SJSA1 (cell line): Measurements from ENCODE around the gene L3HYPDH. TPM values are rescaled to one million over a fixed set of nuclear protein-coding genes. Genes with fewer than 3 reads are reported as not detected.

ENCODE experiments used
- DNase-seq, 2 experiments: peaks; one replicate each; pipeline ENCODE4 v3.0.0-alpha.2; 2015 to 2020; ENCODE audit warnings: low spot score in 2 of 2, low read depth in 1 of 2
- H3K27ac ChIP-seq: fragments of 250-450 bp; sonication (Bioruptor Pico); 2 replicates; pipeline ENCODE4 v1.5.1; 2020; ENCODE audit warnings: mild to moderate bottlenecking, moderate library complexity
- H3K27me3 ChIP-seq: fragments of 250-450 bp; sonication (Bioruptor Pico); replicated peaks from 2 replicates; pipeline ENCODE4 v1.5.1; 2020; ENCODE audit warnings: mild to moderate bottlenecking, moderate library complexity
- H3K36me3 ChIP-seq: fragments of 250-450 bp; sonication (Bioruptor Pico); 2 replicates; pipeline ENCODE4 v1.5.1; 2020; ENCODE audit warnings: mild to moderate bottlenecking
- H3K4me1 ChIP-seq: fragments of 250-450 bp; sonication (Bioruptor Pico); replicated peaks from 2 replicates; pipeline ENCODE4 v1.6.1; 2021; ENCODE audit warnings: mild to moderate bottlenecking
- H3K4me3 ChIP-seq: fragments of 250-450 bp; sonication (Bioruptor Pico); 2 replicates; pipeline ENCODE4 v1.5.1; 2020; ENCODE audit warnings: mild to moderate bottlenecking
- H3K9me3 ChIP-seq: fragments of 250-450 bp; sonication (Bioruptor Pico); replicated peaks from 2 replicates; pipeline ENCODE4 v1.5.1; 2020; ENCODE audit warnings: mild to moderate bottlenecking
- total RNA-seq: library from RNA; depleted of rRNA; stranded (reverse); fragments of >200 nt; shearing (Covaris generic); gene quantifications from 2 replicates; pipeline ENCODE4 v1.2.3, GENCODE V29; 2014; rRNA removed

Gene L3HYPDH
- total RNA-seq, result 58.6 and 65.9 TPM in 2 replicates

DNA sequence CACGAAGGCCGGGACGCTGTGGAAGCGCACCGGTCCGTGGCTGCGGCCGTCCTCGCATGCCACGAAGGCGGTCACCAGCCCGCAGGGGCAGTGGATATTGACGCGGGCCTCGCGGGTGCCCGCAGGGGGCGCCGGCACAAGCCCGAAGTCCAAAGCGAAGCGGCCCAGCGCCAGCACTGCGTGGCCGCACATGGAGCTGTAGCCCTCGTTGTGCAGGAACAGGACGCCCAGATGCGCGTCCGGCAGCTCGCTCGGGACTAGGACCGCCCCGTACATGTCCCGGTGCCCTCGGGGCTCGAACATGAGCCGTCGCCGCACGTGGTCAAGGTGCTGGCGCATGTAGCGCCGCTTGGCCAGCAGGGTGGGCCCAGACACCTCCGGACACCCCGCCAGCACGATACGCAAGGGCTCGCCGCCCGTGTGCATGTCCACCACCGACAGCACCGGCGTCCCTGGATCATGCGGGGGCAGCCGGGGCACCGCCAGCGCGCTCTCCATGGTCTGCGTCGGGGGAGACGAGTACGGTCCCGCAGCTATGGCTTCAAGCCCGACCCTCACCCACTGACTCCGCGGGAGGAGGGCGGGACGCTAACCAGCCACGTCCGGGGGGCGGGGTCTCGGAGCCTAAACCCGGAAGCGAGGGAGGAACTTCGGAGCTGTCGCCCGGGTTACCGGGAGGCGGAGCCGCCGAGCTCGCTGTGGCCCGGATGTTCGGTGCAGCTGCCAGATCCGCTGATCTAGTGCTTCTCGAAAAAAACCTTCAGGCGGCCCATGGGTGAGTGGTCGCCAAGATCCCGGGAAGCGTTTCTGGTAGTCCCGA, at the start of gene L3HYPDH, which contains the start of gene JKAMP:
Gene L3HYPDH, minus strand, starts transcription at position 590 of the 820 bp plus-strand sequence. Its CDS starts 92 bp downstream, at position 498.
Gene JKAMP, plus strand, starts transcription at position 699 of the 820 bp plus-strand sequence. Its CDS starts 73 bp downstream, at position 772.
- H3K4me3 ChIP-seq, result peak within 1 kb of the TSS; percentile 89
- peaks cover 46% of the 10 kb centered on the region for H3K36me3 ChIP-seq
- peak; percentile 96 to 97 for DNase-seq
- peak within 1 kb of the TSS; percentile 98 for H3K27ac ChIP-seq
- H3K9me3 ChIP-seq, result no peaks in the 10 kb centered on the region
- H3K4me1 ChIP-seq, result peaks cover 31% of the 10 kb centered on the region
- no peaks in the 10 kb centered on the region for H3K27me3 ChIP-seq

DNA sequence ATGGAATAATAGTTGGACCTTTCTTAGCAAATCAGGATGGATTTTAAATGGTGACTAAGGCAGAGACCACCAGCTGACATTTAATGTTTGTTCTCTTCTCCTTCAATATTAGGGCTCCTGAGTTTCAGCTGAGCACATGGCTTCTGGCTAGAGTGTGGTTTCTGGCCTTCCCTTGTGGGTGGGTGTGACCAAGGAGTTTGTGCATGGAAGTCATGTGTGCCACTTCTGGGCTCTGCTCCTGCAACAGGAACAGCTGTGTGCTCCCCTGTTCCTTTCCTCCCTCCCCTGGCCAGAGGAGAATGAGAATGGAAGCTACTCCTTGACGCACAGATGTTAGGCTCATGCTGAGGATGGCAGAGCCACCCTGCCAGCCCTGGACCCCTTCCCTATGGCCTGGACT, 48.2 kb upstream of the L3HYPDH start:
- Histone ChIP-seq H3K27me3 (no peaks in the 10 kb centered on the region), H3K27ac (no peak overlapping the region), H3K9me3 (no peaks in the 10 kb centered on the region), H3K4me1 (no peaks in the 10 kb centered on the region), H3K4me3 (no peak overlapping the region), H3K36me3 (no peaks in the 10 kb centered on the region)
- DNase-seq, result no peak

DNA sequence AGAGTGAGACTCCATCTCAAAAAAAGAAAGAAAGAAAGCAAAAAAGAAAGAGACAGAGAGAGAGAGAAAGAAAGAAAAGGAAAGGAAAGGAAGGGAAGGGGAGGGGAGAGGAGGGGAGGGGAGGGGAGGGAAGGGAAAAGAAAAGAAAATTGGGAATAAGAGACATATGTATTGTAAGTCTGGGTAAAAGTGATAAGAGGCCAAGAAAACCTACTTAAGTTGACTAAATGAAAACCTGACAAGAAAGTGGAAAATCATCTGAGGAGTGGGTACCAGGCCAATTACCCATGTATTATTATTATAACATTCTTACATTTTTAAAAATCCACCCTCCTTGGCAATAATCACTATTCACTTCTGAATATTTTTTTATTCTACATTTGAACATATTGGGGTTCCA, 46.1 kb upstream of the L3HYPDH start:
- H3K4me1 ChIP-seq, result no peaks in the 10 kb centered on the region
- H3K4me3 ChIP-seq, result no peak overlapping the region
- no peaks in the 10 kb centered on the region for H3K9me3 ChIP-seq
- no peaks in the 10 kb centered on the region for H3K36me3 ChIP-seq
- DNase-seq, result no peak
- no peak overlapping the region for H3K27ac ChIP-seq
- no peaks in the 10 kb centered on the region for H3K27me3 ChIP-seq

DNA sequence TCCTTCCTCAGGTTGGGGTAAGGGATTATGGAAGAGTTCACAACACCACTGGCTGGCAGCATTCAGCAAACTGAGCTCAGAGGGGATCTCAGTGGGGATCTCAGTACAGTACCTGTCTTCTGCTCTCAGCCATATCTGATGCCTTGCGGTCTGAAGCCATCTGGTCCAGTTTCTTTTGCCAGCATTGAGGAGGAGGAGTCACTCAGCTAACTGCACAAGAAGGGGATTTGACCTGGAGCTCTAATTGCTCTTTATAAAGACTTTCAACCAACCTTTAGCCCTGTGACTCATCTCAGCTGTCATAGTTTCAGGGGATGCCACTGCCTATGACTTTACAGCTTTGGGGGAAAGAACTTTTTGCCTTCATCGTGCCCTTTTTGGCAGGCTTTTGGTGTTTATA, 45.0 kb upstream of the L3HYPDH start:
- Histone ChIP-seq H3K27ac (no peak overlapping the region), H3K4me3 (no peak overlapping the region), H3K36me3 (no peaks in the 10 kb centered on the region), H3K27me3 (no peaks in the 10 kb centered on the region), H3K9me3 (no peaks in the 10 kb centered on the region), H3K4me1 (no peaks in the 10 kb centered on the region)
- DNase-seq, result no peak

DNA sequence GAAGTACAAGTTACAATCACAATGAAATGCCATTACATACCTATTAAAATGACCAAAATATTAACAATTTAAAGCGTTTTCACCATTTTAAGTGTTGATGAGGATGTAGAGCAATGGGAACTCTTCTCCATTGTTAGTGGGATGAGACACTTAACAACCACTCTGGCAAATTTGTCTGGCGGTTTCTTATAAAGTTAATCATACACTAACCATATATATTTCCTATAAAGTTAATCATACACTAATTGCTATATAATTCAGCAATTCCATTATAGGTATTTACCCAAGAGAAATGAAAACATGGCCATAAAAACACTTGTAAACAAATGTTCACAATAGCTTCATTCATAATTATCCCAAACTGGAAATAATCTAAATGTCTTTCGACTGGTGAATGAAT, 36.0 kb upstream of the L3HYPDH start:
- H3K27ac ChIP-seq, result no peak overlapping the region
- H3K36me3 ChIP-seq, result no peaks in the 10 kb centered on the region
- no peaks in the 10 kb centered on the region for H3K9me3 ChIP-seq
- H3K4me1 ChIP-seq, result no peaks in the 10 kb centered on the region
- no peaks in the 10 kb centered on the region for H3K27me3 ChIP-seq
- no peak for DNase-seq
- no peak overlapping the region for H3K4me3 ChIP-seq

DNA sequence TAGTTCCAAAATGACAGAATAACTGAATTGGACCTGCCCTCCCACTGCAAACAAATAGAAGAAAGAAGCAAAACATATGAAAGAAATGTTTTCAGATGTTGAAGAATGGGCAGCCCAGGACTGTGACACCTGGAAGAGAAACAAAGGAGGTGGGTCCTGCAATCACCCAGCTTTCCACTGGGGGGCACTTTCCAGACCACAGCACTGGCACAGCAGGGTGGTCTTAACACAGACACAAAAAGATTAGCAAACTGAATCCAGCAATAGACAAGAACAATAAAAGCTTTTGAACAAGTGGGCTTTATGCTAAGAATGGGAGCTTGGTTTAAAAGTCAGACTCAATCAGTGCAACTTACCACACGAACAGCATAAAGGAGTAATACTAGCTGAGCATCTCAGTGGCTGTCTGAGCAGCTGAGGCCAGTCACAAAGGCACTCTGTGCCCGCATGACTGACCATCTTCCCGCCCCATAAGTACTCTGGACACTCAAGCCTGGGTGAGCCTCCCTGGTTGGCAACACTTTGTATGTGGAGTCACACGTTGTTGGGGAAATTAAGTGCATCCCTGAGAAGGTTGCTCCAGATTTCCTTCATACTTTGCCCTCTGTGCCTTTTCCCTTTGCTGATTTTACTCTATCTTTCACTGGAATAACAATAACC, 27.8 kb upstream of the L3HYPDH start:
- DNase-seq, result no peak
- no peaks in the 10 kb centered on the region for H3K36me3 ChIP-seq
- H3K27ac ChIP-seq, result no peak overlapping the region
- no peaks in the 10 kb centered on the region for H3K4me1 ChIP-seq
- H3K9me3 ChIP-seq, result no peaks in the 10 kb centered on the region
- no peaks in the 10 kb centered on the region for H3K27me3 ChIP-seq
- H3K4me3 ChIP-seq, result no peak overlapping the region

DNA sequence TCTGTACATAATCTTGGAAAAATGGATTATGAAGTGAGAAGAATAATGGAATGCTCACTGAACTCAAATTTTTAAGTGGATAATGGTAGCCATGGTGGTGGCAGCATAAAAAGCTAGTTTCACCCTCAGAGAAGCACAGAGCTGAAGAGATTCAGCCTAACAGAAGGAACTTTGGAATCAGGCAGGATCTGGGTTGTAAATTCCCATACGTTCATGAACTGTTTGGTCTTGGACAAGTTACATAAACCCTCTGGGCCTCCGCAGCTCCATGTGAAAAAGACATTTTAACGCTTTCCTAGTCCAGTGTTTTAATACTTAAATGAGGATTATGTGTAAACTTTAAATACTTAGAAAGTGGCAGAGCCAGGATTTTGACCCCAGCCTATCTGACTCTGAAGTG, 26.8 kb upstream of the L3HYPDH start:
- Histone ChIP-seq H3K9me3 (no peaks in the 10 kb centered on the region), H3K4me1 (no peaks in the 10 kb centered on the region), H3K4me3 (no peak overlapping the region), H3K27ac (no peak overlapping the region), H3K27me3 (no peaks in the 10 kb centered on the region), H3K36me3 (no peaks in the 10 kb centered on the region)
- no peak for DNase-seq

DNA sequence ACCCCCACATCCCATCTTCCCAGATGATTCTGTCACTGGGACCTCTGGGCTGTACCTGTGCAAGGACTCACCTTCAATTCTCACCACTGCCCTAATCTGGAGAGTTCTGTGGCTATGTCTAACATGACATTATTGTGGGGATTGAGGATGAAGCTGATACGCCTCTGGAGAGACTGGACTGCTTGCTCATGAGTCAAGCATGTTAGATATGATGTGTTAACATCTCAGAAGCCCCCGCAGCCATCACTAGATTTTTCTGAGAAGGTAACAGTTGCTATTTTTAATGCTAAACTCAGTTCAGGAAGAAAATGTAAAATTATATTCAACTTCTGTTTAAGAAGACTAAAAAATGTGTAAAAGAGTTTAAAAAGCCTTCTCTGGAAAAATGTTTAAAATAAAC, 25.8 kb upstream of the L3HYPDH start:
- DNase-seq, result no peak
- Histone ChIP-seq H3K27me3 (no peaks in the 10 kb centered on the region), H3K36me3 (no peaks in the 10 kb centered on the region; the same call in 1 of the 2 replicates), H3K4me3 (no peak overlapping the region), H3K27ac (no peak overlapping the region), H3K4me1 (no peaks in the 10 kb centered on the region), H3K9me3 (no peaks in the 10 kb centered on the region)

DNA sequence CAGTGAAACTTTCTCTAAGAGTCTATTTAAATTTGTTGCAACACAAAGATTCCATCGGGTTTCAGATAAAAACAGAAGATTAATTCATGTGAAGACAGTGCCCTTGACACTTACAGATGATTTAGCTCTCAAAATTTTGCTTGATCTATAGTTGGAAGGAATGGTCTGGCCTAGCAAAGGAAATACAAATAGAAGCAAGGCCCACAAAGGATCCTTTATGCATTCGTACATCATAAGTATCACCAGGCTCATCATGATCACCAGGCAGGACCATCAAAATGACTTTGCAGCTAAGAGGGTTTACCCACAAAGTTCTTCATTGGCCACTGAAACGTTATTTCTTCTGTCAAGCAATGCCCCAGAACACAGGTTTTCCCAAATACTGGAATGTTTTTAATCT, 24.9 kb upstream of the L3HYPDH start:
- H3K36me3 ChIP-seq, result peaks cover 5% of the 10 kb centered on the region

DNA sequence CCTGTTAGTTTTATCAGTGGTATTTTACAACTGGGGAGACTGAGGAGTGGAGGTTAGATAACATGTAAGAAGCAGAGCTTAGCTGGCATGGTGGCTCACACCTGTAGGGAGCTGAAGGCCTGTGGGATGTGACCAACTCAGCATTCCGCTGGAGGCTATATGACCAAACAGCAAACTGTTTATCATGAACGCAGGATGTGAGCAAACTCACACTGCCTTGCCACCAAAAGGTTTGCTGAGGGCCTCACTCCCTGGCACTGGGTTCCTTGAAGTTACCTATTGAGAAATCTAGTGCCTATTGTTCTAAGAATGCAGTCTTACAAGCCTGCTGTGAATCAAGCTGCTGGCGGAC, 23.5 kb upstream of the L3HYPDH start:
- Histone ChIP-seq H3K27me3 (no peaks in the 10 kb centered on the region; the same call in 1 of the 2 replicates), H3K4me3 (no peak overlapping the region), H3K9me3 (no peaks in the 10 kb centered on the region), H3K36me3 (peaks cover 13% of the 10 kb centered on the region), H3K27ac (no peak overlapping the region), H3K4me1 (no peaks in the 10 kb centered on the region)
- DNase-seq, result no peak

More for the DNA sequence above, 24.9 kb upstream of the L3HYPDH start:
- H3K4me1 ChIP-seq, result no peaks in the 10 kb centered on the region
- no peak overlapping the region for H3K4me3 ChIP-seq
- H3K9me3 ChIP-seq, result no peaks in the 10 kb centered on the region
- no peak overlapping the region for H3K27ac ChIP-seq
- no peaks in the 10 kb centered on the region; the same call in 1 of the 2 replicates for H3K27me3 ChIP-seq
- DNase-seq, result no peak

DNA sequence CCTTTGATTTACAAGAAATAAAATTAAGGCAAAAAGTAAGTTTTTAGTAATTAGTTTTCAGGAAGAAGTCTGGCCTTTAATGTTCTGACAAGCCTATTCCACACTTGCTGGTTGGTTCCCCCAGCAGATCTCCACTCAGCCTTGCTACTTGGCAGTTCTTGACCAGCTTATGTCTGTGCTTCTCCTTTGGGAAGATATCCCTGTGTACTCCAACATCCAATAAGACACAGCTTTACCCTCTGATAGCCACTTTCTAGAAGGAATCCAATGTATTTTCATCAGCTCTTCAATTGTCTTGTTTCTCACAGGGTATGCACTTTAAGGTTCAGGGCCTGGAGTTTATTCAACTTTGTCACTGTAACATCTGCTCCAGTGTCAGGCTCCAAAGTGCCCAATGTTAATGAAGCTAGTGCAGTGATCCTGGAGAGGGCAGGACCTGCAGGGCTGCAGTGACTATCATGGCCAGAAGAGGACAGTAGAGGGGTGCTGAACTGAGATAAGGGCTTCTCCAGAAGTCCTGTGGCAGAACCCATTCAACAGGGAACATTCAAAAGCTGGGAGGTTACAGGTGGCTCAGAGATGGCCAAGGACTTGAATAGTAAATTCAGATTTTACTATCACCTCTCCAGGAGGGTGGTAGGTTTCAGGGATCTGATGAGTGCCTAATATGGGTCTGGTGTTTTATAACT, 23.0 kb upstream of the L3HYPDH start:
- Histone ChIP-seq H3K4me3 (no peak overlapping the region), H3K27ac (no peak overlapping the region), H3K36me3 (peaks cover 16% of the 10 kb centered on the region), H3K4me1 (no peaks in the 10 kb centered on the region), H3K9me3 (no peaks in the 10 kb centered on the region), H3K27me3 (no peaks in the 10 kb centered on the region; the same call in 1 of the 2 replicates)
- DNase-seq, result peak; percentile 28 to 51

DNA sequence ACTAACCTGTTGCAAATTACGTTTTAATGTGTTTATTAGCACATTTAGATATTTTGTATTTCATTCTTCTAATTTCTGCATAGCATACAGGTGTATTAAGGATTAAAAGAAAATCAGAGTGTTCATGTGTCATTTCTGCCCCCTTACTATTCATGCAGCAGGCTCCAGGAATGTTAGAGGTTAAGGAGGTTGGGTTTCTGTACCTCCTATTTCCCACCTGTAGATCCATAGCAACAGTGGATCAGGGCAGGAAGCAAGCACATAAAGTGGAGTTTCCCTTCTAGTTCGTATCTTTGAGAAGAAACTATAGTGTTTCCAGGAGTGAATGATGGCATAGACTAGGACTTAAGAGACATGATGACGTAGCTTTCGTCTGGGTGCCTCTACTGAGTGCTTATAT, 19.0 kb upstream of the L3HYPDH start:
- peaks cover 27% of the 10 kb centered on the region for H3K36me3 ChIP-seq
- no peak overlapping the region for H3K27ac ChIP-seq

DNA sequence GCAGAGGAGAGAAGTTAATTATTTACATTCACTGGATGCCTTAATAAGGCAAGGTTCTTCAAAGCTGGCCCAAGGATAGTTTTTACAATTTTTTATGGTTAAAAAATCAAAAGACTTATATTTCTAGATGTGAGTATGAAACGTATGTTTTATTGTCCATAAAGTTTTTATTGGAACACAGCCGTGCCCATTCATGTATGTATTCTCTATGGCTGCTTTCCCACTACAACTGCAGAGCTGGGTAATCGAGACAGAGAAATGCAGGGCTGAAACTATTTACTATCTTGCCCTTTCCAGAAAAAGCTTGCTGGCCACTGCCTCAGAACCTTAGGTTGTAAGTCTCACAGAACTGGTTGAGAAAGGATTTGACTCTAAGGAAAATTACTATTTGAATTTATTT, 16.5 kb upstream of the L3HYPDH start:
- no peak overlapping the region for H3K27ac ChIP-seq
- H3K27me3 ChIP-seq, result no peaks in the 10 kb centered on the region; the same call in 1 of the 2 replicates
- no peaks in the 10 kb centered on the region for H3K9me3 ChIP-seq
- H3K36me3 ChIP-seq, result peaks cover 39% of the 10 kb centered on the region
- DNase-seq, result no peak
- no peaks in the 10 kb centered on the region for H3K4me1 ChIP-seq
- H3K4me3 ChIP-seq, result no peak overlapping the region

More for the DNA sequence above, 19.0 kb upstream of the L3HYPDH start:
- Histone ChIP-seq H3K9me3 (no peaks in the 10 kb centered on the region), H3K27me3 (no peaks in the 10 kb centered on the region; the same call in 1 of the 2 replicates), H3K4me3 (no peak overlapping the region), H3K4me1 (no peaks in the 10 kb centered on the region)
- DNase-seq, result no peak

DNA sequence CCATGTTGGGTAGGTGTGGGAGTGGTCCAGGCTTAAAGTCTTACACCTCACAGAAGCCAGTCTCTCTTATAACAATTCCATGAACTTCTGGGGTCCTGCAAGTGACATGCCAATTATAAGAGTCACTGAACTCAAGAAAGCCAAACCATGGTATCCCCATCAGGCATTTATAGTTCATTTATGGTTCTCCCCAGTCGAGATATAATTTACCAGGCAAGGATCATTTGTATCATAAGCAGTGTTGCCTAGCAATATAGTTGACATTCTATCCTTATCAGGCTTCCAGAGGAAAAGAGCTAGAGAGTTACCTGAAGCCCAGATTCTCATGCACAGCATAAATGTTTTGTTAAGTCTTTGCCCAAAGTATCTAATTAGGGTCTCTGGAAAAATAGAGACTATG, 8.2 kb upstream of the L3HYPDH start:
- Histone ChIP-seq H3K4me1 (0 out of 2 replicates have a peak, but pooled peaks cover 3% of the 10 kb centered on the region), H3K4me3 (no peak overlapping the region), H3K9me3 (no peaks in the 10 kb centered on the region; the same call in 1 of the 2 replicates), H3K27me3 (no peaks in the 10 kb centered on the region), H3K36me3 (peaks cover 81% of the 10 kb centered on the region), H3K27ac (no peak overlapping the region)
- DNase-seq, result no peak
